Measurements from ENCODE around the gene CEP95. TPM values are rescaled to one million over a fixed set of nuclear protein-coding genes. Genes with fewer than 3 reads are reported as not detected.
A peak's percentile ranks its signal among the peaks of the same experiment; 100 is the strongest.

CEP95 gene
- total and polyA plus RNA-seq, 10 of the 15 experiments (the other 5 are each of a cell fraction or from before 2014, with no cell fraction given) = 17.7 to 54.9 (median 29.6) TPM

- SMC1A ChIA-PET (ENCODE audit: uncharacterized antibody, unreplicated experiment) = interaction anchor here (0.7 to 1.8 kb wide), 3 partner anchors 15 to 112 kb away, joined by 3 to 4 read pairs (median 4); no protein-coding TSS in a partner anchor
- H4K20me1 ChIP-seq (ENCODE audit: control insufficient read depth, insufficient read depth) = no peaks in the 10 kb centered on the region
- WGBS (ENCODE audit: insufficient coverage, insufficient replicate concordance, low lambda C conversion rate, missing lambda C conversion rate) = over 99% methylated on average over 7 of the region's 7 CpGs
- intact Hi-C loops (cut with micrococcal nuclease; ENCODE audit: unreplicated experiment) = no loop called here
- H3K4me2 ChIP-seq (ENCODE audit: control insufficient read depth, insufficient read depth) = no peak overlapping the region
- CTCF ChIA-PET = interaction anchor here (0.6 to 2.8 kb wide), 5 partner anchors 109 to 560 kb away, joined by 3 to 15 read pairs (median 3); no protein-coding TSS in a partner anchor
- H3K9ac ChIP-seq (ENCODE audit: control insufficient read depth, insufficient read depth, low read length) = no peak overlapping the region
- H3K79me2 ChIP-seq (ENCODE audit: control insufficient read depth, insufficient read depth, low read length) = no peaks in the 10 kb centered on the region
- DNase-seq (ENCODE audit: low read depth, low spot score) (no peak), FAIRE-seq (no peak), ATAC-seq (no peak)
- no peaks in the 10 kb centered on the region for H3K27me3 ChIP-seq (replicated peaks in 1 of 2; ENCODE audit: control insufficient read depth in 2 of 2, insufficient read depth in 2 of 2, low read length in 1 of 2)
- no peak overlapping the region for H2AFZ ChIP-seq (ENCODE audit: control insufficient read depth, low read depth, low read length)
- no TSS peak for BruUV-seq (replicated peaks)
- TF ChIP-seq POLR2A (IDR thresholded peaks at IDR 0.05; ENCODE audit: low read depth, low read length) = peak; percentile 28; the same call in 1 of the 2 replicates
- TF ChIP-seq HSF1 (IDR thresholded peaks at IDR 0.05; ENCODE audit: low read depth, low read length) = no peak
- no peak for TF ChIP-seq SMC3 (IDR thresholded peaks at IDR 0.05; ENCODE audit: borderline replicate concordance, low read length)
- RAD21 ChIA-PET (ENCODE audit: unreplicated experiment) = interaction anchor here (1.1 kb wide), 1 partner anchor 217 kb away, joined by 4 read pairs; no protein-coding TSS in a partner anchor
- no peaks in the 10 kb centered on the region for H3K4me1 ChIP-seq (ENCODE audit: control insufficient read depth, insufficient read depth, low read length)
- in situ Hi-C loops (cut with MboI) = no loop called here
- POLR2A ChIA-PET = interaction anchor here (1.5 kb wide), 1 partner anchor 9 kb away, joined by 3 read pairs; no protein-coding TSS in a partner anchor
- peaks cover 6 to 17% of the 10 kb centered on the region in 2 experiments for H3K36me3 ChIP-seq (ENCODE audit: control insufficient read depth in 2 of 2, insufficient read depth in 2 of 2, low read length in 1 of 2)
- no peak overlapping the region for H3K4me3 ChIP-seq
- no peak overlapping the region for H3K27ac ChIP-seq (ENCODE audit: control insufficient read depth, insufficient read depth)
- no peaks in the 10 kb centered on the region for H3K9me3 ChIP-seq (replicated peaks; ENCODE audit: control insufficient read depth, insufficient read depth, low read length)
Observed at GRCh38 chr17:64538508-64539130, 31.8 kb downstream of the CEP95 start.

- no peaks in the 10 kb centered on the region for H3K9me3 ChIP-seq (replicated peaks; ENCODE audit: control insufficient read depth, insufficient read depth, low read length)
- H3K4me3 ChIP-seq = no peak overlapping the region
- peaks cover 3 to 6% of the 10 kb centered on the region in 2 experiments for H3K36me3 ChIP-seq (ENCODE audit: control insufficient read depth in 2 of 2, insufficient read depth in 2 of 2, low read length in 1 of 2)
- ATAC-seq = no peak
- RAD21 ChIA-PET (ENCODE audit: unreplicated experiment) = interaction anchor here (0.7 kb wide), 1 partner anchor 122 kb away, joined by 3 read pairs; no protein-coding TSS in a partner anchor
- CTCF ChIA-PET = no interaction called here
- peak; percentile 40; the same call in 1 of the 2 replicates for TF ChIP-seq POLR2A (IDR thresholded peaks at IDR 0.05; ENCODE audit: low read depth, low read length)
- no peak for TF ChIP-seq NRF1 (conservative IDR thresholded peaks at IDR 0.05; ENCODE audit: low read depth, low read length)
- no peak for TF ChIP-seq USF1 (IDR thresholded peaks at IDR 0.05; ENCODE audit: borderline replicate concordance, extremely low read length, insufficient read depth, low read depth, low read length)
- H2AFZ ChIP-seq (ENCODE audit: control insufficient read depth, low read depth, low read length) = no peak overlapping the region
- H3K79me2 ChIP-seq (ENCODE audit: control insufficient read depth, insufficient read depth, low read length) = no peaks in the 10 kb centered on the region
- no peak overlapping the region for H3K27ac ChIP-seq (ENCODE audit: control insufficient read depth, insufficient read depth)
- intact Hi-C loops (cut with micrococcal nuclease; ENCODE audit: unreplicated experiment) = no loop called here
- SMC1A ChIA-PET (ENCODE audit: uncharacterized antibody, unreplicated experiment) = interaction anchor here (0.8 to 1.8 kb wide), 2 partner anchors 14 to 15 kb away, joined by 3 to 4 read pairs; no protein-coding TSS in a partner anchor
- DNase-seq (ENCODE audit: low read depth, low spot score) = no peak
- no peaks in the 10 kb centered on the region for H3K4me1 ChIP-seq (ENCODE audit: control insufficient read depth, insufficient read depth, low read length)
- H3K4me2 ChIP-seq (ENCODE audit: control insufficient read depth, insufficient read depth) = no peak overlapping the region
- H4K20me1 ChIP-seq (ENCODE audit: control insufficient read depth, insufficient read depth) = no peaks in the 10 kb centered on the region
- in situ Hi-C loops (cut with MboI) = no loop called here
- FAIRE-seq = no peak
- H3K27me3 ChIP-seq (replicated peaks in 1 of 2; ENCODE audit: control insufficient read depth in 2 of 2, insufficient read depth in 2 of 2, low read length in 1 of 2) = no peaks in the 10 kb centered on the region
- POLR2A ChIA-PET = interaction anchor here (1.5 kb wide), 1 partner anchor 8 kb away, joined by 3 read pairs; no protein-coding TSS in a partner anchor
- WGBS (ENCODE audit: insufficient coverage, insufficient replicate concordance, low lambda C conversion rate, missing lambda C conversion rate) = 97% methylated on average over 5 of the region's 5 CpGs
- no TSS peak for BruUV-seq (replicated peaks)
- H3K9ac ChIP-seq (ENCODE audit: control insufficient read depth, insufficient read depth, low read length) = no peak overlapping the region
Observed at GRCh38 chr17:64540118-64540776, 33.5 kb downstream of the CEP95 start.

Measured in GM12878 (cell line).